Glomerular endothelial cell (primary cell): ENCODE measurements around the gene OR52N4. TPM values are rescaled to one million over a fixed set of nuclear protein-coding genes. Genes with fewer than 3 reads are reported as not detected.
"Not testable (repeated sequence)": the region's sequence is repeated elsewhere in the genome, so short reads cannot be mapped to it uniquely, and the experiment has no call there.

Source experiments
- DNase-seq: peaks from one replicate; pipeline ENCODE4 v3.0.0-alpha.2; 2011; ENCODE audit warnings: low read depth, low spot score; ENCODE audit errors: extremely low read depth
- total RNA-seq: library from RNA; depleted of rRNA; stranded (reverse); fragments of >200 nt; gene quantifications from 2 replicates; pipeline ENCODE4 v1.2.3, GENCODE V29; 2015

Gene OR52N4
- total RNA-seq: not detected in 2 replicates

DNA sequence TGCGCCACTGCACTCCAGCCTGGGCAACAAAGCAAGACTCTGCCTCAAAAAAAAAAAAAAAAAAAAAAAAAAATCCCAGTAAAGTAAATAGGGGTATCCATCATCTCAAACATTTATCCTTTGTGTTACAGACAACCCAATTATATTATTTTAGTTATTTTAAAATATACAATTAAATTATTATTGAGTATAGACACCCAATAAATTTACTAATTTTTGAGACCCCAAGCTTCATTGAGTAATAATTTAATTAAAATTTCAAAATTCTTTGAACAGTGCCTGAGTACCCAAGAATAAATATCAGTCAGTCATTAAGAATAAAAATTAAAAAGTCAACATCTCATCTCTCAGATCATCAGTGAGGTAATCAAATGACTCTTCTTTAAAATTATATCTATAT lies at the start of gene OR52N4:
OR52N4 (plus strand) TSS at position 301 of the 400 bp plus-strand sequence. CDS start 498 bp downstream, outside the sequence.
- no peak for DNase-seq

DNA sequence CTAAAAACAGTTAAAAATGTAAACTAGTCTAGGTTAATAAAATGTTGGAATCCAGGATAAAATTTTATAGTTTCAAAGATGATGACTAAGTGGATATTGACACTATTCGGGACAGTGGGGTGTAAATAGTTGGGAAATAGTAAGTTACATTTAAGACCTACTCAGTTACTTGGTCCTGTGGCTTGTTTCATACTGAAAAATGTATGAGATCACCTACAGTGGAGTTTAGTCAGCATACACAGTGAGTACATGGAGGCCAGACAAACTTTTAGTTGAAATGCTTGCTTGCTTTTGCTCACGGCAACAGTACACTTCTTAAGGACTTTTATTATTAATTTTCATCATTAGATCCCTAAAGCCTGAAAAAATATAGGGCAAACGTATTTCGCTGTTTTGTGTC lies 48.4 kb upstream of the OR52N4 start:
- DNase-seq: no peak

DNA sequence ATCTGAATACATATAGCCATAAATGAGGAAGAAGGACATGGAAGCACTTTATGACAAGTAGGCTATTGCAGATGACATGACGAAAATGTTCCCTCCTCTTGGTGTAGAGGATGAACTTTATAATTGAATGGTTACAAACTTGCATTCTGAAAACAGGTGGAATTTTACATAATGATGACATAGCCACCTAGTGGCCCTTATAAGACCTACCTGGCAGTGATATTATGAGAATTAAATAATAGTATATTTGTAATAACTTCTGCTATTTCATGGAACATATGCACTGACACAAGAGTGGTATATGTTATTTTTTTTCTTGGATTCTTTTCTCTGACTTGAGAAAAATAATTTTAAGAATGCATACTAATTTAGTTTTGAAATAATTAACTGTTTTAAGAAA lies 41.5 kb upstream of the OR52N4 start:
- DNase-seq: no peak

DNA sequence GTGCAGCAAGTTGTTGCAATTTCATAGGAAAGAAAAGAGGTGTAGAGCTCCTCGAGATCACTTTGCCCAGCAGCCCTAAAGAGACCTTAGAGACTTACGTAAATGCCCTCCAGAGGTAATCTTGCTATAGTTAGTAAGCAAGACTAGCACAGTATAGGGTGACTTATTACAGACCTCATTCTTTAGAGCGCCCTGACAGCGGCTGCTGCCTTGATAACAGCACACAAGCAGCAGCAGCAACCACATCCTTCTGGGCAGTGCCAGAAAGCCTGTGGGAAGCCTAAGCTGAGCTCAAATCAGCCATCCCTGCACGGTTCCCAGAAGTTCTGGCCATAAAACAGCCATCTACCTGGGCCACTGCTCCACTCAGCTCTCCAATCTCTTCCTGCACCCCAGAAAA lies 40.3 kb upstream of the OR52N4 start:
- no peak for DNase-seq

DNA sequence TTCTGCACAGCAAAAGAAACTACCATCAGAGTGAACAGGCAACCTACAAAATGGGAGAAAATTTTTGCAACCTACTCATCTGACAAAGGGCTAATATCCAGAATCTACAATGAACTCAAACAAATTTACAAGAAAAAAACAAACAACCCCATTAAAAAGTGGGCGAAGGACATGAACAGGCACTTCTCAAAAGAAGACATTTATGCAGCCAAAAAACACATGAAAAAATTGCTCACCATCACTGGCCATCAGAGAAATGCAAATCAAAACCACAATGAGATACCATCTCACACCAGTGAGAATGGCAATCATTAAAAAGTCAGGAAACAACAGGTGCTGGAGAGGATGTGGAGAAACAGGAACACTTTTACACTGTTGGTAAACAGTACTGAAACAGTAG lies 37.5 kb upstream of the OR52N4 start:
- DNase-seq: not testable (repeated sequence)

DNA sequence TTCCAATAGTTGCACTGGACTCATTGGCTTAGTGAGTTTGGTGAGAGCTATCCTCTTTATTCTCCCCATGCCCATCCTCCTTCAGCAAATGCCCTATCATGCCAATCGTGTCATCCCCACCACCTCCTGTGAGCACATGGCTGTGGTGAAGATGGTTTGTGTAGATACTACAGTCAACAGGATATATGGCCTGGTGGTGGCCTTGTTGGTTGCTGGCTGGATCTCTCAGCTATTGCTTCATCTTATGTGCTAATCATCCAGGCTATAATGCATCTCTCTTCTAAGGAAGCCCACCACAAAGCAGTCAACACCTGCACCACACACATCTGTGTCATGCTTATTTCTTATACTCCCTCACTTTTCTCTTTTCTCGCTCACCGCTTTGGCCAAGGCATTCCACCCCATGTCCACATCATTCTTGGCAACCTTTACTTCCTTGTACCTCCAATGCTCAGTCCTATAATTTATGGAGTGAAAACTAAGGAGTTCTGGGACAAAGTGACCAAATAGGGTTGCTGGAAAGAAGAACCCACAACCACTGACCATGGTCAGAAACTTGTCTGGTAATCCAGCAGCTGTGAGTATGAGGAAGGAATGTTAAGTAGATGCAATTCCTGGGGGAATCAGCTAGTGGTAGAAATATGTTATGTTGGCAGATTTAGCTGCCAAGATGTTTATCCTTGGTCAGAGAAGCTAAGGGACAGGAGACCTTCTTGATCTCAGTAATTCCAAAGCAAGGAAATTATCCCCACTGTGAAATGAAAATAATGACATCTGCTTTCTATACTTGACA lies 34.1 kb upstream of the OR52N4 start:
- no peak for DNase-seq

DNA sequence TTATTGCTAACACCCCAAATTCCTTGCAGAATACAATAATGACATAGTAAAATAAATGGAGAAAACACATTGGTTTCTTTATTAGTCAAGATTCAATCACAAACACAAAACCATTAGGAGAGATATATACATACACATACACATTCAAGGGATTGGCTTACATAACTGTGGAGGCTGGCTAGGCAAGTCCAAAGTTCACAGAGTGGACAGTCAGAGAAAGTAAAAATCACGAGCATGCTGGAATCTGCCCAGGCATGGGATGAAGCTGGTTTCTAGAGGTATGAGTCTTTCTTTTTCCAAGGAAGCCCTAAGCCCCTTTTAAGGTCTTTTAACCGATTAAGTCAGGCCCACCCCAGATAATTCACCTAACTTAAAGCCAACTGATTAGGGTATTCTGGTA lies 31.4 kb upstream of the OR52N4 start:
- no peak for DNase-seq

DNA sequence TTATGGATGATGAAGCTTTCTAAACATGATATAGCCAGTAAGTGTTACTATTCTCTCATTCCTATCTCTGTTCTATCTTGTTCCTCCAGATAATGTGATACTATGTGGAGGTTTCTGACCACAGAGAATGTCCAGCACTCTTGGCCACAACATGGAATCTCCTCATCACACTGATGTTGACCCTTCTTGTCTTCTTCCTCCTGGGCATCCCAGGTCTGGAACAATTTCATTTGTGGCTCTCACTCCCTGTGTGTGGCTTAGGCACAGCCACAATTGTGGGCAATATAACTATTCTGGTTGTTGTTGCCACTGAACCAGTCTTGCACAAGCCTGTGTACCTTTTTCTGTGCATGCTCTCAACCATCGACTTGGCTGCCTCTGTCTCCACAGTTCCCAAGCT lies 27.7 kb upstream of the OR52N4 start:
- DNase-seq: no peak

DNA sequence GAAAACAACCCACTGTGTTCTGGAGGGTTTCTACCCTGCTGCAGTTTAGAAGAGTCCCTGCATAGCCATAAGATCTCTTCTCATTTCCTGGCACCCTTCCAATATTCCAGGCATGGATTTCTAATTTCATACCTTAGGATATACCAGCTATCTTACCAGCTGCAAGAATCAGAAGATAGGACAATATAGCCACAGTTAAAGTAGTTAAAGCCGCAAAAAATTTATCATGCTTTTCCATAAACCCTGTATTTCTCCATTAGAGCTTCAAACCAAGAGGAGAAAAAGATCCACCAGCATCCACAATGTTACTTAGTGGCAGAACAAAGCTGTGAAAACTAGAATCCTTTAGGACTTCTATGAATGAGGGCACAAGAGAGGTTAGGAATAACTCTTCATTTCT lies 26.4 kb upstream of the OR52N4 start:
- DNase-seq: no peak

DNA sequence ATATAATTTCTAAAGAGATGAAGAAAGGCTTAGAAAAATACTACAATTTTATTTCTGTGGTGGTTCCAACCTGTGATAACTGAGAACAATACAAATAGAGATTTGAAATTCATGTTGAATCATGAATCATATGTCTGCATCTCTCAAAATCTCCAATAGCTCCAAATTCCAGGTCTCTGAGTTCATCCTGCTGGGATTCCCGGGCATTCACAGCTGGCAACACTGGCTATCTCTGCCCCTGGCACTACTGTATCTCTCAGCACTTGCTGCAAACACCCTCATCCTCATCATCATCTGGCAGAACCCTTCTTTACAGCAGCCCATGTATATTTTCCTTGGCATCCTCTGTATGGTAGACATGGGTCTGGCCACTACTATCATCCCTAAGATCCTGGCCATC lies 17.6 kb upstream of the OR52N4 start, which contains the start of gene OR56B1:
OR56B1 (plus strand) TSS at position 53 of the 400 bp plus-strand sequence; CDS start at position 122, 69 bp downstream.
- DNase-seq: no peak

DNA sequence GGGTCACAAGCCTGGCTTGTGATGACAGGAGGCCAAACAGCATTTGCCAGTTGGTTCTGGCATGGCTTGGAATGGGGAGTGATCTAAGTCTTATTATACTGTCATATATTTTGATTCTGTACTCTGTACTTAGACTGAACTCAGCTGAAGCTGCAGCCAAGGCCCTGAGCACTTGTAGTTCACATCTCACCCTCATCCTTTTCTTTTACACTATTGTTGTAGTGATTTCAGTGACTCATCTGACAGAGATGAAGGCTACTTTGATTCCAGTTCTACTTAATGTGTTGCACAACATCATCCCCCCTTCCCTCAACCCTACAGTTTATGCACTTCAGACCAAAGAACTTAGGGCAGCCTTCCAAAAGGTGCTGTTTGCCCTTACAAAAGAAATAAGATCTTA lies 17.0 kb upstream of the OR52N4 start:
- no peak for DNase-seq

DNA sequence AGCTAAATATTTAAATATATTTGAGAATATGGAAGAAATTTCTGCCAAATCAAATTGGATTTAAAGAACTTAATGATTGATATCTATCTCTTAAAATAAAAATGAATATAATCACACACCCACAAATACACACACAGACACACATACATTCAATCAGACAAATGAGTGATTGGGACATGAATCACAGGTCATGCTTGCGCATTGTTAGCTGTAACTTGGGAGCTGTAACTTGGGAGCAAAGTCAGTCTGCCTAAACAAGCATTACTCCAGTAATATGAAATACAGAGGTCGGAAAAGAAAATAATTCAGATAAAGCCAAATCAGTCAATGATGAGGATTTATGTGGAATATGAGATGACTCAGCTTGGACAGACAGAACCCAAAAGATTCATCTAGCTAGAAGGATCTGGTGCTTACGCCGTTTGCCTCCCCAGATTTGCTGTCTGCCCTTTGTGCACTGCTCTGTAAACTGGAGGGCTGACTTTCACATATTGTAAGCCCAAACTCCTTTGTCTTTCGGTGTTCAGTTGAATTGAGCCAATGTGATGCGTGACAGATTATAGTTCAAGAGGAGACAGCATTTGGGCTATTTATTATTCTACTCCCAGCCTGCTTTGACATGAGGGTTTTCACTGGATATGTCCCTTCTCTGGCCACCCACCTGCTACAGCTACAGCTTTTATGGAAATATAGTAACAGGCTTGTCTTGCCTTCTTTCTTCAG lies 16.2 kb upstream of the OR52N4 start:
- no peak for DNase-seq

DNA sequence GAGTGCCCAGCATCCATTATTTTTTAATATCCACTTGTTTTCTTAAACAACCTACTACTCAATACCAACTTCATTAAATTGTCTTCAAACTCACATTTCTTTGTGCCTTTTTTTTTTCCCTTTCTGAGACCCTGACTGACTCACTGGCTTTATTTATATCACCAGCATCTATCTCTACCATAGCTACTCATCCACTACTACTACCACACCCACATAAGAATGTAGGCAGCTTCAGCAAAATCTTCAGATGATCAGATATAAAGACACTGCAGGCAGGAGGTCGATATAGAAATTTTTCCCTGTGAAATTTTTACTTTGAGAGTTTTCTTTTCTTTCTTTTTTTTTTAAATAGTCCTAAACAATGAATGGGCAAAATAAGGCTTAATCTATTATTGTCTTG lies 15.6 kb upstream of the OR52N4 start:
- no peak for DNase-seq

DNA sequence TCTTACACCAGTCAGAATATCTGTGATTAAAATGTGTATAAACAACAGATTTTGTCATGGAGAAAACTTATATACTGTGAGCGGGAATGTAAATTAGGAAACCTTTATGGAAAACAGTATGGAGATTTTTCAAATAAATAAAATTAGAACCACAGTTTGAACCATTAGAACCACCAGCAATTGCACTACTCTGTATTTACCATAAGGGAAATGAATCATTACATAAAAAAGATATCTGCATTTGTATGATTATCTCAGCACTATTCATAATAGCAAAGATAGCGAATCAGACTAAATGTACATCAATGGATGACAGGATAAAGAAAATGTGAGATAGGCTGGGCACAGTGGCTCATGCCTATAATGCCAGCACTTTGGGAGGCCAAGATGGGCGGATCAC lies 7.4 kb upstream of the OR52N4 start:
- DNase-seq: no peak

DNA sequence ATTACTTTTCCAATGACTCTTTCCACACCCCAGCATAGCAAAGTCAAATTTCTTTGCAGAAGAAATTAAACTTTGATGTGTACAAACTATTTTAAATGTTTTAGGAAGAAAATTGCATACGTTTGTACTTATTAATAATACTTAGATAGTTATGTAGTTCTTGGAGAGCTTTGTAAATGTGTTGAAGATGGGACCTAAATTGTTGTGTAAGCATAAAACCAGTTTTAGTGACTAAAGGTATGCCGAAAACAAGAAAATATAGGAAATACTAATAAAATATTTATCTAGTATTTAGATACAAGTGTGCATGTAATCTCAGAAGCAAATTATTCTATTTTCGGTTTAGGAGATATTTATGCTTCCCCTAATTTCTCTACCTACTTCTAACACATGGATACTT lies 4.2 kb upstream of the OR52N4 start:
- no peak for DNase-seq

DNA sequence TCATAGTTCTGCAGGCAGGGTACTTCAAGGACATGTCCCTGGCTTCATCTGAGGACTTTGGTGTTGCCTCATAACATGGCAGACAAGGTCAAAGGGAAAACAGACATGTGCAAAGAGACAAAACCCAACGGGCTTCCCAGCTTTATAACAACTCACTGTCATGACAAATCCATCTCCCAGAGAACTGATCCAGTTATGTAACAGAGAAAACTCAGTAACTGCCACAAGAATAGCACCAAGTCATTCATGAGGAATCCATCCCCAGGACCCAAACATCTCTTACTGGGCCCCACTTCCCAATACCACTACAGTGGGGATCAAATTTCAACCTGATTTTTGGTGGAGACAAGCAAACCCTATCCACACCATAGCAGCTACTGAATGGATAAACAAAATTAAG lies 13.0 kb downstream of the OR52N4 start:
- no peak for DNase-seq

DNA sequence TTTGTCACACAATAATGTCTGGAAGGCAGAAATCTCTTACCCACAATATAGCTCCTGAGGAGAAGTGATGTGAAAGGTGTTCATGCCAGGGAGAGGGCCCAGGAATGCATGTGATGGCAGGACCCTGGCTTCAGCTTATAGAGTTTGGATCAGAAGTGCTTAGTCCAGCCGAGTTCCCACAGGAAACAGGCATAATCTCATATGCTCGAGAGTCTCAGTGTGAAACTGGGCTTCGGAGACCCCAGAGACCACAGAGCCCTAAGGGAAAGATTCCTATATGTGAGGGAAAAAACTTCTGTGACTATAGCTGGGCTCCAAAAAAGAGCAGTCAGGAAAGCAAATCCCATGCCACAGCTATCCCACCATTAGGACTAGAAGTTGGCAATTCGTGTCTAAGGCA lies 29.2 kb downstream of the OR52N4 start, which contains the start of gene OR52N5:
OR52N5 (minus strand) TSS at position 101 of the 400 bp plus-strand sequence. CDS start 4,721 bp downstream, outside the sequence.
- no peak for DNase-seq

DNA sequence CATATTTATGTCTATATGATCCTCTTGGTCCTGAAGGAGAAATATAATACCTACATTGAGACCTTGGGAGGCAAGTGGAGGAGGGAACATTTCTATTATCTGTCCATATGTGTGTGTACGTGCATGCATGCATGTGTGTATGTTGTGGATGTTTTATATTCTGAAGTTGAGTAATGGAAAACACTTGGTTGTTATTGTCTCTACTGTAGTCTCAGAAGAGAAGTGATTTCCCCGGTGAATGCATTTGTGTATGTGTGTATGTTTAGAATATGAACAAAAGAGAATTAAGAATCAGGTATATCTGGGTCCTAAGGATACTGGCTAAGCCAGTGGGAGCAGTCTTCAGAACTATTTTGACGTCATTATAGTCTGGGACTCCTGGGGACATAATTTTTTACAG lies 37.1 kb downstream of the OR52N4 start, which contains the start of gene OR52N1:
OR52N1 (minus strand) TSS at position 101 of the 400 bp plus-strand sequence. CDS start 2,449 bp downstream, outside the sequence.
- no peak for DNase-seq

DNA sequence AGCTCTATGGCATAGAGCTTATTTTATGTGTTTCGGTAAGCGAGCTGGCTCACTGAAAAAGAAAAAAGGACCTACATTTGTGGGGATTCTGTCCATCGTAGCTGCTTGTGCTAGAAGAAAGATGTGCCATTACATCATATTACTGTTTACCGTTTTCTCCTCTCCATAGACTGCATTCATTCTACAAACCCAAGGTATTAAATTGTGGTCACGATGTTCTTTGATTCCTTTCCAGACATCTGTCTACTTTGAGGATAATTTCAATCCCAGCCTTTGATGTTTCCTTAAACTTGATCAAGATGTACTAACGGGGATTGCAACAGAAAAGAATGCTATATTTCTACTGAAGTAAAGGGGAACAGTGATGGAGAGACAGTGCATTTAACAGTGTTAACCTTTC lies 42.5 kb downstream of the OR52N4 start:
- no peak for DNase-seq

DNA sequence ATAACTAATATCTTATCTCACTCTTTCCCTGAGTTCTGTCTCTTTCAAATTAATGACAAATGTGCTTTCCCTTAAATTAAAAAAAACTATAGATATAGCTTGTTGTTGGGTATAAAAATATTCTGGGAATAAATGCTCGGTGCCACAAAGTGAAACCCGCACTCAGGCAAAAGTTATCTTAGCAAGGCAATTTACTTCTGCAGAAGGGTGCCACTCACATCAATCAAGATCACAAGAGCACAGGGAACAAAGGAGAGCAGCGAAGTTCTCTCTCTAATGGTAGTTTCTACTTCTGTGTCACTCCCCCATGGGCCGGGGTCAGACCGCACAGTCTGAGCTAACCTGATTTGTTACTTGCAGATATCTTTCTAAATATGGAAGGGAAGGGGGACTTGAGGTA lies 49.9 kb downstream of the OR52N4 start:
- no peak for DNase-seq
